Chondrocyte (in vitro differentiated cells): Measurements from ENCODE around the gene C1QTNF7. TPM values are rescaled to one million over a fixed set of nuclear protein-coding genes. Genes with fewer than 3 reads are reported as not detected.

Source experiments
- DNase-seq: peaks from one replicate; pipeline ENCODE4 v3.0.0; 2021; ENCODE audit warnings: mixed read lengths, low spot score
- H3K27ac Mint-ChIP-seq: one replicate; pipeline ENCODE4 v1.8.0; 2021; ENCODE audit warnings: mild to moderate bottlenecking, moderate library complexity, mixed read lengths; ENCODE audit not compliant: unreplicated experiment
- H3K27me3 Mint-ChIP-seq: 2 replicates; pipeline ENCODE4 v1.8.0; 2021; ENCODE audit warnings: low read depth, mixed read lengths
- H3K36me3 Mint-ChIP-seq: 2 replicates; pipeline ENCODE4 v1.8.0; 2021; ENCODE audit warnings: low read depth, mixed read lengths
- H3K4me1 Mint-ChIP-seq: 2 replicates; pipeline ENCODE4 v1.8.0; 2021; ENCODE audit warnings: low read depth, mild to moderate bottlenecking, mixed read lengths
- H3K4me3 Mint-ChIP-seq: one replicate; pipeline ENCODE4 v1.8.0; 2021; ENCODE audit warnings: mild to moderate bottlenecking, moderate library complexity, mixed read lengths; ENCODE audit not compliant: unreplicated experiment
- H3K9me3 Mint-ChIP-seq: 2 replicates; pipeline ENCODE4 v1.8.0; 2021; ENCODE audit warnings: low read depth, mixed read lengths
- CTCF ChIP-seq: fragments of 200-600 bp; sonication (generic); IDR thresholded peaks from 2 replicates; pipeline ENCODE4 v1.5.0; 2021; ENCODE audit warnings: antibody characterized with exemption, mild to moderate bottlenecking, moderate library complexity
- total RNA-seq: library from RNA; stranded (reverse); gene quantifications from 3 replicates; pipeline ENCODE4 v1.2.1, GENCODE V29; 2021

C1QTNF7 gene
- total RNA-seq, 1 donor from 2014 or later: 1.0 TPM

GRCh38 chr4:15443371-15444160 lies 15.7 kb downstream of the C1QTNF7 start:
- no peak for DNase-seq
- no peak for TF ChIP-seq CTCF
- peaks cover 9% of the 10 kb centered on the region for H3K4me1 Mint-ChIP-seq
- H3K36me3 Mint-ChIP-seq: no peaks in the 10 kb centered on the region
- H3K4me3 Mint-ChIP-seq: no peak overlapping the region
- no peak overlapping the region for H3K27ac Mint-ChIP-seq
- no peaks in the 10 kb centered on the region for H3K27me3 Mint-ChIP-seq
- no peaks in the 10 kb centered on the region for H3K9me3 Mint-ChIP-seq

GRCh38 chr4:15444276-15444675 lies 16.4 kb downstream of the C1QTNF7 start:
- Mint-ChIP-seq H3K9me3 (no peaks in the 10 kb centered on the region), H3K36me3 (no peaks in the 10 kb centered on the region), H3K4me3 (no peak overlapping the region), H3K27ac (no peak overlapping the region), H3K27me3 (no peaks in the 10 kb centered on the region), H3K4me1 (peaks cover 2% of the 10 kb centered on the region)
- no peak for TF ChIP-seq CTCF
- peak; percentile 87 for DNase-seq

GRCh38 chr4:15444879-15445547 lies 17.2 kb downstream of the C1QTNF7 start:
- Mint-ChIP-seq H3K36me3 (no peaks in the 10 kb centered on the region), H3K27me3 (no peaks in the 10 kb centered on the region), H3K4me1 (peaks cover 5% of the 10 kb centered on the region), H3K9me3 (no peaks in the 10 kb centered on the region), H3K4me3 (no peak overlapping the region), H3K27ac (no peak overlapping the region)
- no peak for TF ChIP-seq CTCF
- no peak for DNase-seq

- peaks cover 35% of the 10 kb centered on the region for H3K4me1 Mint-ChIP-seq
Observed at GRCh38 chr4:15451181-15451865, 23.5 kb downstream of the C1QTNF7 start.

More at GRCh38 chr4:15451181-15451865, 23.5 kb downstream of the C1QTNF7 start:
- H3K9me3 Mint-ChIP-seq: no peaks in the 10 kb centered on the region
- peak overlapping the region; percentile 92 for H3K27ac Mint-ChIP-seq
- DNase-seq: no peak
- H3K27me3 Mint-ChIP-seq: no peaks in the 10 kb centered on the region
- TF ChIP-seq CTCF: no peak
- no peak overlapping the region for H3K4me3 Mint-ChIP-seq
- no peaks in the 10 kb centered on the region for H3K36me3 Mint-ChIP-seq
